Mesothelial cell of epicardium (in vitro differentiated cells): ENCODE results near the gene LINC00632. TPM values are rescaled to one million over a fixed set of nuclear protein-coding genes. Genes with fewer than 3 reads are reported as not detected.
A peak's percentile ranks its signal among the peaks of the same experiment; 100 is the strongest.

ENCODE experiments used
- DNase-seq, 2 experiments: peaks; one replicate each; pipeline ENCODE4 v3.0.0; 2021; ENCODE audit warnings: low spot score in 2 of 2; ENCODE audit not compliant: unreplicated experiment in 2 of 2
- H3K27ac Mint-ChIP-seq: 2 replicates; pipeline ENCODE4 v1.8.0; 2021; ENCODE audit warnings: mixed read lengths
- H3K27me3 Mint-ChIP-seq: 2 replicates; pipeline ENCODE4 v1.8.0; 2021; ENCODE audit warnings: low read depth, mixed read lengths
- H3K36me3 Mint-ChIP-seq: 2 replicates; pipeline ENCODE4 v1.8.0; 2021; ENCODE audit warnings: mixed read lengths
- H3K4me1 Mint-ChIP-seq: 2 replicates; pipeline ENCODE4 v1.8.0; 2021; ENCODE audit warnings: mixed read lengths
- H3K4me3 Mint-ChIP-seq: 2 replicates; pipeline ENCODE4 v1.8.0; 2021; ENCODE audit warnings: mild to moderate bottlenecking, moderate library complexity, mixed read lengths
- H3K9me3 Mint-ChIP-seq: 2 replicates; pipeline ENCODE4 v1.8.0; 2021; ENCODE audit warnings: mixed read lengths
- total RNA-seq: library from RNA; stranded (reverse); gene quantifications from 3 replicates; pipeline ENCODE4 v1.2.1, GENCODE V29; 2021
- TF ChIP-seq, protein P1 (sequence below): fragments of 200-600 bp; sonication (generic); IDR thresholded peaks from one replicate; pipeline ENCODE4 v1.5.0; 2021; ENCODE audit warnings: antibody characterized with exemption; ENCODE audit not compliant: unreplicated experiment

The LINC00632 gene
- total RNA-seq, 1 donor from 2014 or later = 283 TPM

DNA sequence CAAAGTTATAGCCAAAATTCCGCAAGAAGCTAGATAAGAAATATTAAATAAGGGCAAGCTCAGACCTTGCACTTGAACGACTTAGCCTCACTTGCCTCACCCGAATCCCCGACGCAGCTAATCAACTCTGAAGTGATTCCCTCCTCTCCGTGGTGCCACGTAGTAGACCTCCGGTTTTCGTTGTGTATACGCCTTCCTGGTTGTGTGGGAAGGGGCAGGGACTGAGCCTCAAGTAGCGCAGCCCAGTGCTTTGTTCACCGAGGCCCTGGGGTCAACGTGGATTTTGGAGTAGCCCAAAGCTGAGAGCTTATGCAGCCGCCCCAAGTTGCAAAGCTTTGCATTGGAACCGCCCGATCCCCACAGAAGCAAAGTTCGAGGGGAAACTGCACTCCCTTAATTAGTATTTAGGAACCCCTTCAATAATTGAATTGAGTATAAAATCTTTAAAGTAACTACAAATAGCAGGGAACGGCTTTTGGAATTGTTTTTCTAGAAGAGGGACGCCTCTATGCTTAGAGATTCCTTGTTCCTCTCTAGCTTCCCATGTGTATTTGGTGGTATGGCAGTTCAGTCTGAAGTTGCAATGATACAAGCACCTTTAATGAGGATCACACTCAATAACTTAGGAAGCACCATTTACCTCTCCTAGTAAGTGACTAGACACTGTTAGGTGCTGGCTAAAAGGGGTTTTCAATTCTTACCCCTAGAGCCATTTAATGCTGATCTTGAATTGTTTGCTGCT lies 55.7 kb downstream of the LINC00632 start:
- Mint-ChIP-seq H3K4me3 (peak overlapping the region; percentile 82), H3K4me1 (peaks cover 3% of the 10 kb centered on the region), H3K9me3 (peaks cover 4% of the 10 kb centered on the region), H3K27ac (peak overlapping the region; percentile 1), H3K36me3 (no peaks in the 10 kb centered on the region), H3K27me3 (peaks cover 3% of the 10 kb centered on the region)
- no peak for DNase-seq
- TF ChIP-seq, protein P1, sequence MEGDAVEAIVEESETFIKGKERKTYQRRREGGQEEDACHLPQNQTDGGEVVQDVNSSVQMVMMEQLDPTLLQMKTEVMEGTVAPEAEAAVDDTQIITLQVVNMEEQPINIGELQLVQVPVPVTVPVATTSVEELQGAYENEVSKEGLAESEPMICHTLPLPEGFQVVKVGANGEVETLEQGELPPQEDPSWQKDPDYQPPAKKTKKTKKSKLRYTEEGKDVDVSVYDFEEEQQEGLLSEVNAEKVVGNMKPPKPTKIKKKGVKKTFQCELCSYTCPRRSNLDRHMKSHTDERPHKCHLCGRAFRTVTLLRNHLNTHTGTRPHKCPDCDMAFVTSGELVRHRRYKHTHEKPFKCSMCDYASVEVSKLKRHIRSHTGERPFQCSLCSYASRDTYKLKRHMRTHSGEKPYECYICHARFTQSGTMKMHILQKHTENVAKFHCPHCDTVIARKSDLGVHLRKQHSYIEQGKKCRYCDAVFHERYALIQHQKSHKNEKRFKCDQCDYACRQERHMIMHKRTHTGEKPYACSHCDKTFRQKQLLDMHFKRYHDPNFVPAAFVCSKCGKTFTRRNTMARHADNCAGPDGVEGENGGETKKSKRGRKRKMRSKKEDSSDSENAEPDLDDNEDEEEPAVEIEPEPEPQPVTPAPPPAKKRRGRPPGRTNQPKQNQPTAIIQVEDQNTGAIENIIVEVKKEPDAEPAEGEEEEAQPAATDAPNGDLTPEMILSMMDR = no peak

DNA sequence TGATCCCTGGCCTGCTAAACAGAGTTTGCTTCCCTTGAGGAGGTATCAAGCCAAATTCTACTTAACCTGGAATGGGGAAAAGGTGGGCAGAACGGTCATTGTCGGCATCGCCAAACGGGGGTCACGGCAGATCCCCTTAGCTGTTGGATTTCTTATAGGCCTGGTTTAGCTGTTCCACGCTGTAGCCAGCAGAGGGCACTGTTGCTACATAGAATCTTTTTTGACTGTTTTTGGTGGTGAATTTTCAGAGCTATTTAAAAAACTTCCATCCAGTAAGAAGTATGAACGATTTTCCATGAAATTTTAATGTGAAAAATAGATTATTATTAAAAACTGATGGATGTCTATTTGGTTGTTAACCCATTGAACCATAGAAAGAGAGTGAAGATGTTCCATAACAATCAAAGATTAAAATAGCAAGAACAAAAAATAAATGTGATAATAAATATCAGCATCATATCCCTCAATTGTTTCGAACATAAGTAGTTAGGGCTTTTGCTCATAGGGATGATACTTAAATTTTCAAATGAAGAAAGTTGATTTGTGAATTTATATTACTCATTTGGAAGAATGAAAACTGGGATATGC lies 56.6 kb downstream of the LINC00632 start:
- H3K9me3 Mint-ChIP-seq = peaks cover 4% of the 10 kb centered on the region
- H3K4me3 Mint-ChIP-seq = peak overlapping the region; percentile 82
- DNase-seq = peak in 1 of 2 experiments; percentile 66
- H3K4me1 Mint-ChIP-seq = peaks cover 3% of the 10 kb centered on the region
- peaks cover 3% of the 10 kb centered on the region for H3K27me3 Mint-ChIP-seq
- peak overlapping the region; percentile 31 for H3K27ac Mint-ChIP-seq
- no peaks in the 10 kb centered on the region for H3K36me3 Mint-ChIP-seq
- TF ChIP-seq, protein P1 = peak; percentile 83

DNA sequence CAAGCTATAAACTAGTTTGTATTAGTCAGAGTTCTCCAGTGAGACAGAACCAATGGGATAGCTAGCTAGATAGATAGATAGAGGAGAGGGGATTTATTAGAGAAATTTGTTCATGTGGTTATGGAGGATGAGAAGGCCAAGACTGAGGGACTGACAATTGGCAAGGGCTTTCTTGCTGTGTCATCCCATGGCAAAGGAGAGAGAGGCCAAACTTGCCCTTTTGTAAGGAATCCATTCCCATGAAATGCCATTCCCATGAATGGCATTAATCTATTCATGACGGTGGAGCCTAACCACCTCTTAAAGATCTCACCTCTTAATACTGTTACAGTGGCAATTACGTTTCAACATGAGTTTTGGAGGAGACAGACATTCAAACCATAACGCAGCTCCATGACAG lies 58.1 kb downstream of the LINC00632 start:
- H3K36me3 Mint-ChIP-seq = peaks cover 7% of the 10 kb centered on the region
- peaks cover 10% of the 10 kb centered on the region for H3K9me3 Mint-ChIP-seq
- no peak overlapping the region for H3K4me3 Mint-ChIP-seq
- H3K27ac Mint-ChIP-seq = no peak overlapping the region
- DNase-seq = no peak
- TF ChIP-seq, protein P1 = no peak
- peaks cover 3% of the 10 kb centered on the region for H3K27me3 Mint-ChIP-seq
- H3K4me1 Mint-ChIP-seq = peaks cover 3% of the 10 kb centered on the region

DNA sequence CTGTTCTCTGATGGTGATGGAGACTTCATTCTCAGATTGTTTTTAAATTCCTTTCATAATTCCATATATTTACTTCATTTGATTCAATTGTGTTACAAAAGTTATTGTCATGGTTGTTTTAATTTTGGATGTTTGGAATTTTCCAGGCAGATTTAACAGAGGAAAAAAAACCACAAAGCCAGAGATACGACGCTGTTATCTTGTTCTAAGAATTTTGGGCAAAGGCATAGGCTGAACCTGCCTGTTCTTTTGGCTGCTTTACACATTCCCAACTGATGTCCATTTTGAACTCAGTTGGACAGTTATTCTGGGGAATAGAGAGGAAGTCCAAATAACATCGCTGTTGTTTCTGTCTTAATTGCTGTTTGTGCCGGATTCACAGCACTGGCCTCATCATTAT lies 65.7 kb downstream of the LINC00632 start:
- Mint-ChIP-seq H3K4me1 (no peaks in the 10 kb centered on the region), H3K36me3 (peaks cover 19% of the 10 kb centered on the region), H3K27ac (no peak overlapping the region), H3K4me3 (no peak overlapping the region), H3K9me3 (peaks cover 32% of the 10 kb centered on the region), H3K27me3 (no peaks in the 10 kb centered on the region)
- no peak for DNase-seq
- TF ChIP-seq, protein P1 = no peak

DNA sequence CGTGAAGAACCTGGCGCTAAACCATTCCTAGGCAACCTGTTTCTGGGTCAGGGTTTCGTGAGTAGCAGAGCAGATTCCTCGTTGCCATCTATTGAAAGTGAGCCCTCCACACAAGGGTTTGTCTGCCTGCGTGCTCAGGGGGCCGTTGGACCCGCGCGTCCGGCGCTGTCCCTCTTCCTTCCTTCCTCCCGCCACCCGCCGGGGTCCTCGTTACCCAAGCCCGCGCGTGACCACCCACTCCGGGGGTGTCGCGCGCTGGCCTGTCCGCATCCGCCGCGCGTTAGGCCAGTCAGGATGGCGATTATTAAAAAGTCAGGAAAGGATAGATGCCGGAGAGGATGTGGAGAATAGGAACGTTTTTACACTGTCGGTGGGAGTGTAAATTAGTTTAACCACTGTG lies 66.8 kb downstream of the LINC00632 start:
- H3K4me1 Mint-ChIP-seq = no peaks in the 10 kb centered on the region
- TF ChIP-seq, protein P1 = no peak
- no peak overlapping the region for H3K4me3 Mint-ChIP-seq
- peaks cover 35% of the 10 kb centered on the region for H3K9me3 Mint-ChIP-seq
- H3K27ac Mint-ChIP-seq = no peak overlapping the region
- H3K27me3 Mint-ChIP-seq = no peaks in the 10 kb centered on the region
- peaks cover 19% of the 10 kb centered on the region for H3K36me3 Mint-ChIP-seq
- DNase-seq = no peak
